NCI-H1436 treated with DMSO at 0.1 percent for 48 hours (cell line): Measurements from ENCODE around the gene ASB7.
"Not testable (repeated sequence)": the region's sequence is repeated elsewhere in the genome, so short reads cannot be mapped to it uniquely, and the experiment has no call there.

Experiments used
- DNase-seq: peaks from one replicate; lab custom pipeline; 2025; lab: John Stamatoyannopoulos, UW

The ASB7 gene

GRCh38 chr15:100602064-100602822, at the start of gene ASB7, which contains the start of gene LINS1:
TSS of gene ASB7 (plus strand) at chr15:100602589. CDS start at chr15:100612217, 9,628 bp downstream.
TSS of gene LINS1 (minus strand) at chr15:100602184. CDS start at chr15:100580842, 21,342 bp downstream.
- peak; percentile 91 for DNase-seq

- DNase-seq = no peak
These were observed 48.9 kb upstream of the ASB7 start for GRCh38 chr15:100553468-100553867.

GRCh38 chr15:100558771-100559254, 43.6 kb upstream of the ASB7 start:
- DNase-seq = no peak

- no peak for DNase-seq
These were observed 43.1 kb upstream of the ASB7 start for GRCh38 chr15:100559330-100559729.

GRCh38 chr15:100560323-100560722, 42.1 kb upstream of the ASB7 start:
- no peak for DNase-seq

GRCh38 chr15:100565591-100565990, 36.8 kb upstream of the ASB7 start:
- DNase-seq = no peak

GRCh38 chr15:100566850-100567628, 35.4 kb upstream of the ASB7 start:
- no peak for DNase-seq

GRCh38 chr15:100569391-100569790, 33.0 kb upstream of the ASB7 start:
- DNase-seq = no peak

GRCh38 chr15:100570275-100570674, 32.1 kb upstream of the ASB7 start:
- no peak for DNase-seq

GRCh38 chr15:100570735-100571313, 31.6 kb upstream of the ASB7 start:
- DNase-seq = no peak

GRCh38 chr15:100571592-100572167, 30.7 kb upstream of the ASB7 start:
- DNase-seq = no peak

GRCh38 chr15:100572362-100572983, 29.9 kb upstream of the ASB7 start:
- no peak for DNase-seq

GRCh38 chr15:100573526-100573925, 28.9 kb upstream of the ASB7 start:
- DNase-seq = no peak

GRCh38 chr15:100580414-100580813, 22.0 kb upstream of the ASB7 start:
- DNase-seq = no peak

- DNase-seq = no peak
These were observed 13.6 kb upstream of the ASB7 start for GRCh38 chr15:100588638-100589242.

GRCh38 chr15:100591163-100591562, 11.2 kb upstream of the ASB7 start:
- DNase-seq = not testable (repeated sequence)

GRCh38 chr15:100591835-100592234, 10.6 kb upstream of the ASB7 start:
- DNase-seq = no peak

GRCh38 chr15:100592898-100593297, 9.5 kb upstream of the ASB7 start:
- no peak for DNase-seq

- DNase-seq = no peak
These were observed 9.0 kb upstream of the ASB7 start for GRCh38 chr15:100593431-100593830.

GRCh38 chr15:100595964-100596363, 6.4 kb upstream of the ASB7 start:
- DNase-seq = no peak

- no peak for DNase-seq
These were observed 5.6 kb upstream of the ASB7 start for GRCh38 chr15:100596792-100597191.
